DMS153 (cell line): ENCODE data around the gene RUFY2.
"Not testable (repeated sequence)": the region's sequence is repeated elsewhere in the genome, so short reads cannot be mapped to it uniquely, and the experiment has no call there.

Experiments used
- DNase-seq: peaks from one replicate; lab custom pipeline; 2025; lab: John Stamatoyannopoulos, UW

RUFY2 gene

GRCh38 chr10:68327889-68328786, 78.9 kb downstream of the RUFY2 start:
- peak; percentile 51 for DNase-seq

- DNase-seq: not testable (repeated sequence)
These were observed 82.7 kb downstream of the RUFY2 start for GRCh38 chr10:68324396-68324795.

- no peak for DNase-seq
These were observed 88.6 kb downstream of the RUFY2 start for GRCh38 chr10:68318331-68319059.

- no peak for DNase-seq
These were observed 91.5 kb downstream of the RUFY2 start for GRCh38 chr10:68315582-68315981.

GRCh38 chr10:68314930-68315329, 92.1 kb downstream of the RUFY2 start:
- DNase-seq: not testable (repeated sequence)

GRCh38 chr10:68310531-68310930, 96.5 kb downstream of the RUFY2 start:
- DNase-seq: no peak

GRCh38 chr10:68305854-68306253, 101.2 kb downstream of the RUFY2 start:
- no peak for DNase-seq

- DNase-seq: no peak
These were observed 103.1 kb downstream of the RUFY2 start for GRCh38 chr10:68303849-68304412.

- DNase-seq: no peak
These were observed 104.2 kb downstream of the RUFY2 start for GRCh38 chr10:68302871-68303270.

GRCh38 chr10:68302503-68302823, 104.6 kb downstream of the RUFY2 start:
- DNase-seq: no peak

GRCh38 chr10:68301790-68302502, 105.1 kb downstream of the RUFY2 start:
- DNase-seq: peak; percentile 19

- no peak for DNase-seq
These were observed 105.8 kb downstream of the RUFY2 start for GRCh38 chr10:68301301-68301700.

- DNase-seq: no peak
These were observed 110.0 kb downstream of the RUFY2 start for GRCh38 chr10:68296843-68297663.
